Cerebellar cortex (tissue), 1 donor: ENCODE results near the gene PCDH9.

Experiments
- DNase-seq: peaks from one replicate; pipeline ENCODE4 v3.0.0-alpha.2; 2015; ENCODE audit warnings: low spot score

The PCDH9 gene

GRCh38 chr13:67083519-67083918, 146.6 kb downstream of the PCDH9 start:
- no peak for DNase-seq

- DNase-seq: no peak
These were observed 149.8 kb downstream of the PCDH9 start for GRCh38 chr13:67080351-67080750.

GRCh38 chr13:67078062-67078461, 152.1 kb downstream of the PCDH9 start:
- no peak for DNase-seq

GRCh38 chr13:67077132-67077531, 153.0 kb downstream of the PCDH9 start:
- DNase-seq: no peak

GRCh38 chr13:67076378-67076777, 153.8 kb downstream of the PCDH9 start:
- DNase-seq: no peak

GRCh38 chr13:67075239-67075638, 154.9 kb downstream of the PCDH9 start:
- peak; percentile 10 for DNase-seq

- DNase-seq: no peak
These were observed 158.1 kb downstream of the PCDH9 start for GRCh38 chr13:67071918-67072598.

GRCh38 chr13:67070306-67070705, 159.8 kb downstream of the PCDH9 start:
- DNase-seq: no peak

- no peak for DNase-seq
These were observed 160.9 kb downstream of the PCDH9 start for GRCh38 chr13:67069117-67069767.

GRCh38 chr13:67064920-67065319, 165.2 kb downstream of the PCDH9 start:
- no peak for DNase-seq

- no peak for DNase-seq
These were observed 167.1 kb downstream of the PCDH9 start for GRCh38 chr13:67063036-67063435.

GRCh38 chr13:67062160-67062559, 168.0 kb downstream of the PCDH9 start:
- DNase-seq: no peak

GRCh38 chr13:67061750-67062149, 168.4 kb downstream of the PCDH9 start:
- DNase-seq: no peak

GRCh38 chr13:67052550-67053490, 177.3 kb downstream of the PCDH9 start:
- no peak for DNase-seq

GRCh38 chr13:67049744-67050143, 180.4 kb downstream of the PCDH9 start:
- DNase-seq: no peak

- DNase-seq: no peak
These were observed 181.3 kb downstream of the PCDH9 start for GRCh38 chr13:67048821-67049150.

- no peak for DNase-seq
These were observed 181.9 kb downstream of the PCDH9 start for GRCh38 chr13:67048084-67048820.

GRCh38 chr13:67045357-67045756, 184.8 kb downstream of the PCDH9 start:
- DNase-seq: no peak

- no peak for DNase-seq
These were observed 186.2 kb downstream of the PCDH9 start for GRCh38 chr13:67043901-67044300.

GRCh38 chr13:67042556-67042955, 187.6 kb downstream of the PCDH9 start:
- DNase-seq: no peak

GRCh38 chr13:67036699-67037457, 193.3 kb downstream of the PCDH9 start:
- no peak for DNase-seq
